GM12878 (cell line): ENCODE data around the gene TM9SF2. TPM values are rescaled to one million over a fixed set of nuclear protein-coding genes. Genes with fewer than 3 reads are reported as not detected.

Experiments
- BACH1 ChIP-seq: fragments of 450-650 bp; IDR thresholded peaks from 2 replicates; pipeline ENCODE4 v1.6.1; 2017; ENCODE audit warnings: mild to moderate bottlenecking, borderline replicate concordance
- BRCA1 ChIP-seq: IDR thresholded peaks from 2 replicates; pipeline ENCODE4 v1.6.1; 2011; ENCODE audit warnings: low read depth, low read length, improper control_type of control experiment
- E4F1 ChIP-seq: fragments of 450-650 bp; IDR thresholded peaks from 2 replicates; pipeline ENCODE4 v1.6.1; 2018; ENCODE audit warnings: borderline replicate concordance, mild to moderate bottlenecking; ENCODE audit not compliant: partially characterized antibody
- GATAD2B ChIP-seq: fragments of 450-650 bp; conservative IDR thresholded peaks from 2 replicates; pipeline ENCODE4 v1.6.1; 2017; ENCODE audit warnings: low read depth, mild to moderate bottlenecking, moderate library complexity
- MTA3 ChIP-seq: IDR thresholded peaks from 2 replicates; pipeline ENCODE4 v1.6.1; 2012; ENCODE audit warnings: low read length, inconsistent platforms, borderline replicate concordance
- NR2C1 ChIP-seq: fragments of 450-650 bp; IDR thresholded peaks from 2 replicates; pipeline ENCODE4 v1.6.1; 2017; ENCODE audit warnings: antibody characterized with exemption, mild to moderate bottlenecking, moderate library complexity
- NRF1 ChIP-seq: conservative IDR thresholded peaks from 2 replicates; pipeline ENCODE4 v1.6.1; 2011; ENCODE audit warnings: mild to moderate bottlenecking, low read depth, low read length, improper control_type of control experiment
- SIX5 ChIP-seq: IDR thresholded peaks from 2 replicates; pipeline ENCODE4 v1.6.1; 2011; ENCODE audit warnings: mild to moderate bottlenecking, low read depth, low read length, moderate library complexity; ENCODE audit not compliant: severe bottlenecking
- STAT3 ChIP-seq: IDR thresholded peaks from 2 replicates; pipeline ENCODE4 v1.6.1; 2011; ENCODE audit warnings: low read depth, low read length, improper control_type of control experiment
- TARDBP ChIP-seq: IDR thresholded peaks from 2 replicates; pipeline ENCODE4 v1.6.1; 2016; ENCODE audit warnings: borderline replicate concordance
- ZNF622 ChIP-seq: fragments of 450-650 bp; IDR thresholded peaks from 2 replicates; pipeline ENCODE4 v1.6.1; 2017; ENCODE audit warnings: mild to moderate bottlenecking, inconsistent platforms
- ZZZ3 ChIP-seq: IDR thresholded peaks from 2 replicates; pipeline ENCODE4 v1.6.1; 2011; ENCODE audit warnings: low read depth; ENCODE audit not compliant: control insufficient read depth, insufficient read length
- polyA plus RNA-seq, 11 experiments: library from polyadenylated mRNA; depleted of rRNA in 4 of 11; unstranded in 6 of 11; stranded (reverse) in 5 of 11; fragments of >200 nt; fragmentation: Nextera tagmentation in 4 of 11; fragmentation: Illumina TruSeq in 1 of 11; extraction: Ambion mirVana in 4 of 11; extraction: Trizol in 1 of 11; gene quantifications; 1 replicate in 1 of 11; 2 replicates in 10 of 11; pipeline versions ENCODE4 v1.2.1 to v1.2.3, GENCODE V29; 2011 to 2016; ENCODE audit warnings: inconsistent platforms in 2 of 11, missing spikeins in 2 of 11, low read depth in 1 of 11
- total RNA-seq, 4 experiments: library from RNA; depleted of rRNA in 3 of 4; stranded (reverse); fragments of >200 nt in 3 of 4; fragmentation: Illumina TruSeq in 1 of 4; extraction: Trizol in 1 of 4; gene quantifications; 2 replicates each; pipeline versions ENCODE4 v1.2.1 to v1.2.3, GENCODE V29; 2013 to 2021

The TM9SF2 gene
- total and polyA plus RNA-seq, 10 of the 15 experiments (the other 5 are each of a cell fraction or from before 2014, with no cell fraction given): 34.6 to 128 (median 79.2) TPM

DNA sequence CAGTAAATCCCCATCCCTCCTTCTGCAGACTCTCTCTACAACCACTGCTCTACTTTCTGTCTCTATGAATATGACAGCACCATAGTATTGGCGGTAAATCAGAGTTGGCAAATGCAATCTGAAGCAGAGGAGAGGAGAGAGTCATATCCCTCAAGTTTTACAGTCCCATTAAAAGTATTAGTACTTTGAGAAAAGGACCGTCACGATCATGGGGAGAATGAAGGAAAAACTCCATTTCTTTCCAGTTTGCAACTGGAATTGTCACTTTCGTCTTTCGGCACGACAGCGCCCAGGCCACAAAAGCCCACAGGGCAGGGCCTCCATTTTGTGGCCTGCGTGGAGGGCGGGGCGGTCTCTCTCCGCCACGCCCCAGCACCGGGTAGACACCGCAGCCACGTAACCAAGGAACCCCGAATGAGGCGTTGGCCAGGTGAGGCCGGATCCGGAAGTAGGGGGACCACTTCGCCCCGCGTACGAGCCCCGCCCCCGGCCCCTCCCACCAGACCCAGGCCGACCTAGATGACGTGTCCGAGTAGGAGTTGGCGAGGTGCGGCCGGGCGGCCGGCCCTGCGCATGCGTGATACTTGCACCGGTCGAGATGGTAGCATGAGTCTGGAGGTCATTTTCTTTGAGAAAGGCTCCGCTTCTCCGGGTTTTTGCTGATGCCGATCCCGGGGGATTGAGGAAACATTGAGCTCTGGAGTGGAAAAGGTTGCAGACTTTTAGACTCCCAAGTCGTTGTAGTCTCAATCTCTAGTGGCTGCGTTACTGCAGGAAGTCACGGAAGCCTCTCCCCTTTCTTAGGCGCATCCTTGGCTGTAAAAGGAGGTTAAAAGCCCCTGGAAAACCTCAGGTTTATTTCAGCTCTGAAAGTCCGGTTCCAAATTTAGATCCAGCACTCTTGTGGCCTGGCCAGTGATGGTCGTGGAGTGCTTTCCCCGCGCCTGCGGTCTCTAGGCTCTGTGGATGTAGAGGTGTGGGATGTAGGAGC, 2.8 kb upstream of the TM9SF2 start (continued):
- TF ChIP-seq BRCA1: no peak
- TF ChIP-seq TARDBP: no peak
- no peak for TF ChIP-seq NR2C1
- TF ChIP-seq E4F1: no peak
- no peak for TF ChIP-seq GATAD2B
- TF ChIP-seq BACH1: 0 out of 2 replicates have a peak, but pooled peaks have one; percentile 50
- TF ChIP-seq ZNF622: no peak
- TF ChIP-seq NRF1: peak; percentile 59
- no peak for TF ChIP-seq STAT3
- TF ChIP-seq MTA3: no peak
- TF ChIP-seq SIX5: peak; percentile 31
- TF ChIP-seq ZZZ3: no peak
